NCI-H2107 treated with DMSO at 0.1 percent for 48 hours (cell line): ENCODE data around the gene MIR17HG.
A peak's percentile ranks its signal among the peaks of the same experiment; 100 is the strongest.
"Not testable (repeated sequence)": the region's sequence is repeated elsewhere in the genome, so short reads cannot be mapped to it uniquely, and the experiment has no call there.

Experiments used
- DNase-seq: peaks from one replicate; lab custom pipeline; 2025; ENCODE audit not compliant: unreplicated experiment; lab: John Stamatoyannopoulos, UW

Gene MIR17HG

GRCh38 chr13:91347996-91348905 lies 764 bp downstream of the MIR17HG start:
- no peak for DNase-seq

GRCh38 chr13:91348906-91349435 lies 1.5 kb downstream of the MIR17HG start:
- peak; percentile 33 for DNase-seq

GRCh38 chr13:91349992-91350911 lies 2.8 kb downstream of the MIR17HG start:
- no peak for DNase-seq

- DNase-seq: no peak
Observed at GRCh38 chr13:91351123-91351522, 3.6 kb downstream of the MIR17HG start.

- no peak for DNase-seq
Observed at GRCh38 chr13:91351980-91352379, 4.5 kb downstream of the MIR17HG start.

DNA sequence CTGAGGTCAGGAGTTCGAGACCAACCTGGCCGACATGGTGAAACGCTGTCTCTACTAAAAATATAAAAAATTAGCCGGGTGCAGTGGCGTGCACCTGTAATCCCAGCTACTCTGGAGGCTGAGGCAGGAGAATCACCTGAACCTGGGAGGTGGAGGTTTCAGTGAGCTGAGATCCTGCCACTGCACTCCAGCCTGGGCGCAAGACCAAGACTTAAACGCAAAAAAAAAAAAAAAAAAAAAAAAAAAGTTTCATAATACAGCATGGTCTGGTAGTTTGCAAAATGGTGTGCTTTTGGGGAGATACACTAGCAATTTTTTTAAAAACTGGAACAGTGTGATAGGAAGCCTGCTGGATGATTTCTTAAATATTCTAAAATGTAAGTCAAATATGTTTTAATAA lies 5.4 kb downstream of the MIR17HG start:
- DNase-seq: not testable (repeated sequence)

DNA sequence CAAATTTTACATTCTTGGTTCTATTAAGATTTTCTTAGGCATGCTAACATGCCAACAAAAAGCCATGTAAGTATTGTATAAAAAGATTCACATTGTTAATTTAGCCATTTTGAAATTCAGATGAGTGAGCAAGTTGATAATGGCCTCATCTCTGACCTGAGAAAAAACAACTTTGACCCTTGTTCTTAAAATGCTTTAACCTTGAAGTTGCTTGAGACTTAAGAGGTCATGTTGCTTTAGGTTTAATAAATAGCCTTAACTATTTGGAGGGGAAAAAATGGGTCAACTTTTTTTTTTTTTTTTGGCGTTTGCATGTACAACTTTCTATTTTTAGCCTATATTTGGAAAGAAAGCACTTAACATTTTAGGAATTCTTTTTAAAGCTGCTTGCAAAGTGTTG lies 6.0 kb downstream of the MIR17HG start:
- DNase-seq: no peak

DNA sequence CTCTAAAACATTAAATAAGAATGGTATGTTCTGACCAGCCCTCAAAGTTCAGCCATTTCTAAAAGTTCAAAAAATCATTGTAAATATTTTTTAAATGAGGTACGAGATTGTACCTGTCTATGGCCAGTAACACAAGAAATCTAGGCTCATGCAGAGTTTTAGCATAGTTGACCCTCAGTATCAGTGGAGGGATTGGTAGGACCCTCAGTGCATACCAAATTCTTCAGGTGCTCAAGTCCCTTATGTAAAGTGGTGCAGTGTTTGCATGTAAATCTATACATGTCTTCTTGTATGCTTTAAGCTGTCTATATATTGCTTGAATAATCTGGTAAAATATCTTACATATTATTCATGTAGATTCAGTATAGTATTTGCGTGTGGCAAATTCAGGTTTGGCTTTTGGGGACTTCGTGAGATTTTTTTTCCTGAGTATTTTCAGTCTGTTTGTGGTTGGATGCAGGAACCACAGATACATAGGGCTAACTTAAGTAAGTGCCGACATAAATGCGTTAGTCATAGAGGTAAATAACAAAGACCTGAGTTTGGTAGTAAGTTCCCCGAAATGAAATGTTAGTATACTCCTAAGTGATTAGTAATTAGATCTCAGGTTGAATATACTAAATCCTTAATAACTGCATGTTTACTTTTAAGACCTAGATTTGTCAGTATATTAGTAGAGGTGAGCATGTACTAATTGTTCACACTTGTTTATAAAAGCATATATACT lies 7.8 kb downstream of the MIR17HG start:
- DNase-seq: no peak

GRCh38 chr13:91355826-91356710 lies 8.6 kb downstream of the MIR17HG start:
- no peak for DNase-seq

DNA sequence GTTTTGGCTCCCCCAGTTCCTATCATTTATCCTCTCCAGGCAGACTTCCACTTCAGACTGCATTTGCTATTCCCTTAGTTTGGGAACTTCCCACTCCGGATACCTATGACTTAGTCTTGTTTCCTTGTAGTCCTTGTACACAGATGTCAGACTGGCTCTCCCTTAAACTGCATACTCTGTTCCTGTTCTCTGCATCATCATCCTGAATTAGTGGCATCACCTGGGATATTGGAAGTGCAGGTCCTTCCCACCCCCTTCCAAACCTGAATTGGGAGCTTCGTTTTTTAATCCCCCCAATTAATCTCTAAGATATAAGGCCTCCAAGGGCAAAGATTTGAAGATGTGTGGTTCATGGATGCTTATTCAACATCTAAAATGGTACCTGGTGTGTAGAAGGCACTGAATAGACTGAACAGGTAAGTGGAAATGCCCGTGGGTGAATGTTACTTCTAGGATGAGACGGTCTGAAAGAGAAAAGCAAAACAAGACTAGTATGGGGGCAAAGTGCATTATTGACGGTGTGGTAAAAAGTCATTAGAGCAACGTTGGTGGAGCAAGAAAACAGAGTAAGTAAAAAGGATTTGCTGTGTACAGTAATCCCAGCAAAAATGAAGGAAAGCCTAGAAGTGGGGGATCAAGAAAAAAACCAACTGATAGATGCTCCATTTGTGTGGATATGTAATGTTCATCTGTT lies 9.6 kb downstream of the MIR17HG start:
- DNase-seq: no peak

- DNase-seq: no peak
Observed at GRCh38 chr13:91357613-91358386, 10.3 kb downstream of the MIR17HG start.

DNA sequence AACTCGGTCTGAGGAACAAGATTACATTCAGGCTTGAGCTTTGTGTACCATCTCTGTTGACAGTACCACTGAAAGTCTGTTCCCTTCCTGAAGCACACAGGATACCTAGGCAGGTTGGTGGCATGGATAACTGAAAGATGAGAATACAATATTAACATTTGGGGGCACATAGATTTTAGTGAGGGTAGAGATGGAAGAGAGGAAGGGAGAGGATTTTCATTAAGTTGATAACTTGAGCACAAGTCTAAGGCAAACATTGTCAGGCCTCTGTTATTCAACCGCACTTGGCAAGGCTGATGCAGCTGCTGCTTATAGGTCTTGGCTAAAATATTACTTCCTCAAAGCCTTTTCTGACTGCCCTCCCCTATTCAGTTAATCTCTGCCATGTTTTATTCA lies 10.9 kb downstream of the MIR17HG start:
- DNase-seq: no peak

- no peak for DNase-seq
Observed at GRCh38 chr13:91359111-91359510, 11.6 kb downstream of the MIR17HG start.

GRCh38 chr13:91359631-91360030 lies 12.1 kb downstream of the MIR17HG start:
- DNase-seq: no peak

- DNase-seq: no peak
Observed at GRCh38 chr13:91360246-91360751, 12.8 kb downstream of the MIR17HG start.

DNA sequence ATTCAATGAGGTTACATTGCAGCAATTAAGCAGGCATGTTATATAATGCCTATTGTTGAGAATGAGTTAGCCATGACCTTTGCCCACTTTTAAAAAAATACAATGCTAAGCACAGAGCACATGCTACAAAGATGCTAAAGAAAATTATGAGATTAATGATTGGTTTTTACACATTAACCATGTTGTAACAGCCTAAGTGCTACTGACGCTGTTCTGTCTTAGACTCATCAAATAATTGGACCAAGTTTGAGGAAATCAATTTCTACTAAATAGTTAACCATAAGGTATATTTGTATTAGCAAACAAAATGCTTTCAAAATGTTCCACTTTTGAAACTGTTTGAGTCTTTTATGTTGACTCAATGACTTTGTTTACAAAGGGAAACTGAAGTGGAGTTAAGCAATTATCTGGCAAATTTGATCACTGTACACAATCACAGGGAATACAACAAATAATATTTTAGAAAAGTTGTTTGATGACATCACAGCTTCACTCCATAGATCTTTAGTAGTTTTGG lies 14.3 kb downstream of the MIR17HG start:
- DNase-seq: no peak

GRCh38 chr13:91362908-91363307 lies 15.4 kb downstream of the MIR17HG start:
- no peak for DNase-seq

DNA sequence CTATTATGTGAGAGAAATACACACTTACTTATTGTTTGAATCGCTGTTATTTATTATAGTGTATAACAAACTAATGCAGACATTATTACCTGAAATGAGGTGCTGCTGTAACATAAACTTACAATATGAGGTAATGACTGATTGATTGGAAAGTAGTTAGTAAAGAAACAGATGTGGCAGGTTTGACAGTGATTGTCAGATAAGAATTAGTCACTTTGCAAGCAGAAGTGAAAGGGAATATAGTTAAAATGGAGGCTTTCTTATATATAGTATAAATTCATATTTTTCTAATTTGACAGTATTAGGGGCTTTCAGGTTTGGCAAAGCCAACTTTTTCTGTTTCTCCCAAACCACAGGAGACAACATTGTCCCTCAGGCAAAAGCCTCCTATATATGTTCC lies 20.6 kb downstream of the MIR17HG start:
- no peak for DNase-seq
